ENCODE results near the gene VOPP1.

GRCh38 chr7:55486991-55487390 lies 85.3 kb downstream of the VOPP1 start:
- TF ChIP-seq TCF7L2 (IDR thresholded peaks at IDR 0.05; ENCODE audit: low read depth, low read length) (no peak), YY1 (IDR thresholded peaks at IDR 0.05; ENCODE audit: insufficient read depth, insufficient replicate concordance, low read depth, low read length) (no peak), EZH2 (conservative IDR thresholded peaks at IDR 0.05; ENCODE audit: low read depth, low read length) (no peak), SMAD1 (CRISPR knock-in tag; IDR thresholded peaks at IDR 0.05; ENCODE audit: borderline replicate concordance, low read depth) (no peak), ZBTB38 (CRISPR knock-in tag; IDR thresholded peaks at IDR 0.05) (no peak)

Measured in HepG2 (cell line).